Fibroblast of skin of back (primary cell): Measurements from ENCODE around the gene FLYWCH1.
"Not testable (repeated sequence)": the region's sequence is repeated elsewhere in the genome, so short reads cannot be mapped to it uniquely, and the experiment has no call there.

ENCODE experiments used
- DNase-seq: peaks from one replicate; pipeline ENCODE4 v3.0.0-alpha.2; 2013

FLYWCH1 gene

DNA sequence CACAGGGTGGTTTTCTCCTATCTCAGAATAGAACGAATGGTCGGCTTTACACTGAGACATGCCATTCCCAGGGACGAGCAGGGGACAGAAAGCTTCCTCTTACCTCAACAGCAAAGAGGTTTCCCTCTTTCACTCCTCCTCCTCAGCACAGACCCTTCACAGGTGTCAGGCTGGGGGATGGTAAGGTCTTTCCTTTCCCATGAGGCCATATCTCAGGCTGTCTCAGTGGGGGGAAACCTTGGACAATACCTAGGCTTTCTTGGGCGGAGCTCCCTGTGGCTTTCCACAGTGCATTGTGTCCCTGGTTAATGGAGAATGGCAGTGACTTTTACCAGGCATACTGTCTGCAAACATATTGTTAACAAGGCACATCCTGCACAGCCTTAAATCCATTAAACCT, 16.4 kb downstream of the FLYWCH1 start:
- not testable (repeated sequence) for DNase-seq

GRCh38 chr16:2928796-2929195, 17.1 kb downstream of the FLYWCH1 start:
- no peak for DNase-seq

- DNase-seq: no peak
Observed at GRCh38 chr16:2929693-2930092, 18.0 kb downstream of the FLYWCH1 start.

DNA sequence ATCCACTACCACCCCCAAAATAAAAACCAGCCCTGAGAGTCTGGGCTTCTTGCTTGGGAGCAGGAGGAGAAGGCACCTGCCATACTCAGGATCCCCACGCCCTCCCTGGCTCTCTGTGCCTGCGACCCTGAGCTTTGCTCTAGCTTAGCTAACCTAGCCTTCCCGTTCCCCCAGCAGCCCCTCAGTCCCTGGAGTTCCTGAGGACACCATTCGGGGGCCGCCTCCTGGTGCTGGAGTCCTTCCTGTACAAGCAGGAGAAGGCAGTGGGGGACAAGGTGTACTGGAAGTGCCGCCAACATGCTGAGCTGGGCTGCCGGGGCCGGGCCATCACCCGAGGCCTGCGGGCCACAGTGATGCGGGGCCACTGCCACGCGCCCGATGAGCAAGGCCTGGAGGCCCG, 18.5 kb downstream of the FLYWCH1 start:
- no peak for DNase-seq

- not testable (repeated sequence) for DNase-seq
Observed at GRCh38 chr16:2931231-2931914, 19.6 kb downstream of the FLYWCH1 start.

- DNase-seq: no peak
Observed at GRCh38 chr16:2933136-2933535, 21.4 kb downstream of the FLYWCH1 start.

DNA sequence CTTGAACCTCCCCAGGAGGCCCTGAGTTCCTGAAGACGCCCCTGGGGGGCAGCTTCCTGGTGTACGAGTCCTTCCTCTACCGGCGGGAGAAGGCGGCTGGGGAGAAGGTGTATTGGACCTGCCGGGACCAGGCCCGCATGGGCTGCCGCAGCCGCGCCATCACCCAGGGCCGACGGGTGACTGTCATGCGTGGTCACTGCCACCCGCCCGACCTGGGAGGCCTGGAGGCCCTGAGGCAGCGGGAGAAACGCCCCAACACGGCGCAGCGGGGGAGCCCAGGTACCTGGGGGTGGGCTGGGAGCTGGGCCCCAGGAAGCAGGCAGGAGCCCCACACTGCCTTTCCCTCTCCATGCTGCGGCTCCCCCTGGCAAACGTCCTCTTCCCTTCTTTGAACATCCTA, 22.0 kb downstream of the FLYWCH1 start:
- DNase-seq: no peak

GRCh38 chr16:2934450-2934849, 22.7 kb downstream of the FLYWCH1 start:
- DNase-seq: no peak

DNA sequence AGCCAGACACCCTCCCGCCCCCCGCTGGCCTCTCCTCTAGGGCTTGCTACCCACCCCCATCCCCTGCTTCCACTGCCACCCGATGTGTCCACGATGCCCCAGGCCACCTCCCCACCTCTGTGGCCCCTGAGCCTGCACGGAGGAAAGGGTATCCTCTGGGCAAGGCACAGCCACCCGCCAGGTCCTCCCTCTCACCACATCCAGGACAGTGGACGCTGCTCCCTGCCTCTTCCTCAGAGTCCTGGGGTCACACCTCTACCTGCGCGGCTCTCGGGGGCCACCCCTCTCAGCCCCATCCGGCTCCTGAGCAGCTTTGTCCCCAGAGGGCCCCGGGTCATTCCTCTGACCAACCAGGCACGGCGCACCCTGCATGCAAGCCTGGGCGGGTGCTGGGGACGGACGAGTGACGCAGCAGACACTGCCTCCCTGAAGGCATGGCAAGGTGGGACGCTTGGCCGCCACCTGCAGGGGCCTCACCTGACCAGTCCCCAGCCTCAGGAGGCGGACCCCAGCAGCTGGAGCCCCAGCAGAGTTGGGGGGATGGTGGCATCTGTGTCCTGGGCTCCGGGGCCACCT, 24.8 kb downstream of the FLYWCH1 start:
- no peak for DNase-seq

GRCh38 chr16:2937170-2937569, 25.4 kb downstream of the FLYWCH1 start:
- DNase-seq: no peak

GRCh38 chr16:2938206-2938605, 26.5 kb downstream of the FLYWCH1 start:
- no peak for DNase-seq

- no peak for DNase-seq
Observed at GRCh38 chr16:2939968-2940367, 28.2 kb downstream of the FLYWCH1 start.

GRCh38 chr16:2942045-2942444, 30.3 kb downstream of the FLYWCH1 start:
- DNase-seq: no peak

DNA sequence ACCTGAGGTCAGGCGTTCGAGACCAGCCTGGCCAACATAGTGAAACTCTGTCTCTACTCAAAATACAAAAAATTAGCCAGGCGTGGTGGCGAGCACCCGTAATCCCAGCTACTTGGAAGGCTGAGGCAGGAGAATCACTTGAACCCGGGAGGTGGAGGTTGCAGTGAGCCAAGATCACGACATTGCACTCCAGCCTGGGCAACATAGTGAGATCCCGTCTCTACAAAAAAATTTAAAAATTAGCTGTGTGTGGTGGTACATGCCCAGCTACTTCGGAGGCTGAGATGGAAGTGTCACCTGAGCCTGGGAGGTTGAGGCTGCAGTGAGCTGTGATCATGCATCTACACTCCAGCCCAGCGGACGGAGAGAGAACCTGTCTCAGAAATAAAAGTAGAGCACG, 32.0 kb downstream of the FLYWCH1 start:
- not testable (repeated sequence) for DNase-seq

- DNase-seq: no peak
Observed at GRCh38 chr16:2946649-2947048, 34.9 kb downstream of the FLYWCH1 start.

GRCh38 chr16:2948807-2949704, 37.3 kb downstream of the FLYWCH1 start:
- no peak for DNase-seq

- DNase-seq: no peak
Observed at GRCh38 chr16:2949705-2950352, 38.1 kb downstream of the FLYWCH1 start.

- DNase-seq: no peak
Observed at GRCh38 chr16:2950353-2950724, 38.6 kb downstream of the FLYWCH1 start.

DNA sequence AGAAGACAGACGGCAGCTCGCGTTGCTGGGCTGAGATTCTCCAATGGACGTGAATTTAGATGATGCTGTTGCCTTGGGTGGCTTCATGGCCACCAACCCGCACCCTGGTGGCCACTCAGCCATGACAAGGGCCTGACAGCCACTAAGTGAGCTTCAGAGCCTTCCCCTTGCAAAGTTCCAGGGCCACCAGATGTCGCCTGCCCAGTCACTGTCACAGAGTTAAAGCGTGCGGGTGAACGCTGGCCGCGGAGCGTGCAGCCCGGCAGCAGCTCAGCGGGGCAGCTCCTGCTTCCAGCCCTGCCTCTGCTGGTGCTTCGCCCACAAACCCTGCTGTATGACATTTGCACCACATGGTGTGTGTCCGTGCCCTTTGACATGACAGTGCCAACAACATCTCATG, 39.0 kb downstream of the FLYWCH1 start:
- DNase-seq: no peak

- no peak for DNase-seq
Observed at GRCh38 chr16:2952679-2953078, 40.9 kb downstream of the FLYWCH1 start.

DNA sequence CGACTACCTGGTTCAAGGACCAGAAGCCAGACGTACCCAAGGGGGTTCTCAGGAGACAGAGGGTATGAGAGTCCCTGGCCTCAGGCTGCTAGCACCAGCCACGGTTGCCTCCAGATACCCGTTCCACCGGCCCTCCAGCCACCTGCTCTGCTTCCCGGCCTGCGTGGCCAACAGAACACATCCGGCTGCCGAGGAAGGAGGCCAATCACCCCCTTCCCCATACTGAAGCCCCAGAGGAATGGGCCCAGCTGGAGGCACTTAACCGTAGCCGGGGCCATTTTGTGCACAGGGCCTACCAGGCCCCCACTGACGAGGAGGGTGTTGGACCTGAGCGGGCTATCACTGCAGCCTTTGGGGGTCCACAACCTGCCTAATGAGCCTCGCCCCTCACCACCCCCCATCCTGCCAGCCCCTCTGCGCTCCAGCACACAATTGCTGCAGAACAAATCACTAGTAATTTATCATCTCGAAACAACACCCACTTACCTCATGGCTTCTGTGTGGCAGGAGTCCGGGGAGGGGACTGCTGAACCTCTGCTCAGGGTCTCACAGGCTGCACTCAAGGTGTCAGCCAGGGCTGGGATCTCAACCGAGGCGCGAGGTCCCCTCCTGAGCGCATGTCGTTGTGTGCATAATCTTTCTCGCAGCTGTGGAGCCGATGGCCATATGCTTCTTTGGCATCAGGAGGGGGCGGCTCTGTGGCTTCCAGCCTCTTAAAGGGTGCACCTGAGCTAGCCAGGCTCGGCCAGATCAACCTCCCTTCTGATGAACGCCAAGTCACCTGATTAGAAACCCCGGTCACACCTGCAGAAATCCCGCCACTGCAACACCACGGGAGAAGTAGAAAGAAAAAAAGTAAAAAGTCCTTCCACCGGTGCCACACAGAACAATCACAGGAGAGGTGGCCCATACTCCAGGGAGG, 42.2 kb downstream of the FLYWCH1 start:
- no peak for DNase-seq
